Fibroblast of peridontal ligament (primary cell): ENCODE data around the gene SPATA32.

Experiments
- DNase-seq: peaks from one replicate; pipeline ENCODE4 v3.0.0-alpha.2; 2010; ENCODE audit errors: extremely low read depth

Gene SPATA32

DNA sequence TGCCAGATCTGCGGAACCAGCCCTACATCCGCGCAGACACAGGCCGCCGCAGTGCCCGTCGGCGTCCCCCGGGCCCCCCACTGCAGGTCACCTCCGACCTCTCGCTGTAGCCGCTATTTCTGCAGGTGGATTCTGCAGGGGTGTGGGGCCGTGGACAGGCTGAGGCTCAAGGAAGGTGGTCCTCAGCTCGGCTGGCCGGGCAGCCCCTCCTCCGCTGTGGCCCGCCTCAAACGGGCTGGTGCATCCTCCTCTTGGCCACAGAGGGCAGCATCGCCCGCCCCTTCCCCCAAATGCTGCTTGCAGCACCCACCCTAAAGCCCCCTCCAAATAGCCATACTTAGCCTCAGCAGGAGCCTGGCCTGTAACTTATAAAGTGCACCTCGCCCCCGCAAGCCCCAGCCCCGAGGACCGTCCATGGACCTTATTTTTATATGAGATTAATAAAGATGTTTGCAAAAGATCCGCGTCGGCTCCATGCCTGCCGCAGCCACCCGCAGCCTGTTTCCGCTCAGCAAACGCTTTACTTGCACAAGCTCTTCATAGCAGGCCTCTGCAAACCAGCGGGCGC is 14.9 kb downstream of the SPATA32 start:
- DNase-seq: no peak

DNA sequence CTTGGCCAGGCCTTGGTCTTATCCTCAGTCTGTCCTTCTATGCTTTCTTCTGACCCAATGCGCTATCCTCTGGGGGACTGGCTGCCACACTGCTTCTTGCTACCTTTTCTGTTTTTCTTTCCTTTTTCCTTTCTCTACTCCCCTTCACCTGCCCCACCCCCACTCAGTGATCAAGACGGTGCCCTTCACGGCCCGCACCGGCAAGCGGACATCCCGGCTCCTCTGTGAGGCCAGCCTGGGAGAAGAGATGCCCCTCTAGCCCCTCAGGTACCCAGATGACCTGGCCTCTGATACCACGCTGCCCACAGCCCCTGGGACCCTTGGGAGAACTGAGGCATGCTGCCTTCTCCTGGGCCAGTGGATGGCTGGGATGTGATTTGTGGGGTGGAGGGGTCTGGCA is 15.6 kb downstream of the SPATA32 start:
- DNase-seq: no peak

DNA sequence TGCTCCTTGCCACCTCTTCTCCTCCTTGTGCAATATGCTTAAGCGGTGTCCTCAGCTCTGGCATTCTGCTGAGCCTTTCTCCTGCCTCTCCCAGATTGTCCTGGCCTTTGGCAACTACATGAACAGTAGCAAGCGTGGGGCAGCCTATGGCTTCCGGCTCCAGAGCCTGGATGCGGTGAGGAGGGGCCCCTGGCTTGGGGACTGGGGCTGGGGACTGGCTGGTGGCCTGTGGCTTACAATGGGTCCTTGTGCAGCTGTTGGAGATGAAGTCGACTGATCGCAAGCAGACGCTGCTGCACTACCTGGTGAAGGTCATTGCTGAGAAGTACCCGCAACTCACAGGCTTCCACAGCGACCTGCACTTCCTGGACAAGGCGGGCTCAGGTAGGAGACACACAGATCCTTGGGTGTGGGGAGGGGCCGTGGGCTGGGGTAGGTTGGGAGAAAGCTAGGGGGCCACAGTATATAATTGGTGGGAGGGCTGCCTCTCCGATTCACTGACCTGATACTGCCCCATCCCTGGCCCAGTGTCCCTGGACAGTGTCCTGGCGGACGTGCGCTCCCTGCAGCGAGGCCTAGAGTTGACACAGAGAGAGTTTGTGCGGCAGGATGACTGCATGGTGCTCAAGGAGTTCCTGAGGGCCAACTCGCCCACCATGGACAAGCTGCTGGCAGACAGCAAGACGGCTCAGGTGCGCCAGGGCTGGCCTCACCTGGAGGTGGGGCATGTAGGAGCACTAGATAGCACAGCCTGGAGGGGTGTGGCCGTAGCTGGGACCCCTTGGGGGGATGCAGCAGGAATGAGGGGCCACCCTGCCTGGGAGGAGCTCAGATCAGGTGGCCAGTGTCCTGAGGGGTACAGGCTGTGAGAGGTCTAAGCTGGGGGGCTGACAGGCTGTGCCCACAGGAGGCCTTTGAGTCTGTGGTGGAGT is 16.9 kb downstream of the SPATA32 start:
- DNase-seq: no peak

DNA sequence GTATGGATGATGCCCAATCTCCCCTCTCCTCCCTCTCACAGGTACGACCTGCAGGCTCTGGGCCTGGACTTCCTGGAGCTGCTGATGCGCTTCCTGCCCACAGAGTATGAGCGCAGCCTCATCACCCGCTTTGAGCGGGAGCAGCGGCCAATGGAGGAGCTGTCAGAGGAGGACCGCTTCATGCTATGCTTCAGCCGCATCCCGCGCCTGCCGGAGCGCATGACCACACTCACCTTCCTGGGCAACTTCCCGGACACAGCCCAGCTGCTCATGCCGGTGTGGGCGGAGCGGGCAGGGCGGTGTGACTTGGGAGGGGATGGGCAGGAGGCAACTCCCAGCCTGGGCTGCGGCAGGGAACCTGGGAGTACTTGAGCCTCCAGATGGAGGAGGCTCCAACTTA is 18.1 kb downstream of the SPATA32 start:
- DNase-seq: no peak

DNA sequence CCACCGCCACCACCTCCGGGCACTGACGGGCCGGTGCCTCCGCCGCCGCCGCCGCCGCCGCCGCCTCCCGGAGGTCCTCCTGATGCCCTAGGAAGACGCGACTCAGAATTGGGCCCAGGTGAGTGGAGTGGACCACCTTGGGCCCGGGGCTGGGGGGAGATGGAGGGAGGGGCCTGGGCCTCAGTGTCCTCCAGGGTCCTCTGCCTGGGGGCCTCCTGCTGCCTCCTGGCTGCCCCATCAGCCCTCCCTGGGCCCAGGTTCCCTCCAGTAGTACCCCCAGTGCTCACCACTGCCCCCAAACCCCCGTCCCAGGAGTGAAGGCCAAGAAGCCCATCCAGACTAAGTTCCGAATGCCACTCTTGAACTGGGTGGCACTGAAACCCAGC is 19.9 kb downstream of the SPATA32 start:
- no peak for DNase-seq

DNA sequence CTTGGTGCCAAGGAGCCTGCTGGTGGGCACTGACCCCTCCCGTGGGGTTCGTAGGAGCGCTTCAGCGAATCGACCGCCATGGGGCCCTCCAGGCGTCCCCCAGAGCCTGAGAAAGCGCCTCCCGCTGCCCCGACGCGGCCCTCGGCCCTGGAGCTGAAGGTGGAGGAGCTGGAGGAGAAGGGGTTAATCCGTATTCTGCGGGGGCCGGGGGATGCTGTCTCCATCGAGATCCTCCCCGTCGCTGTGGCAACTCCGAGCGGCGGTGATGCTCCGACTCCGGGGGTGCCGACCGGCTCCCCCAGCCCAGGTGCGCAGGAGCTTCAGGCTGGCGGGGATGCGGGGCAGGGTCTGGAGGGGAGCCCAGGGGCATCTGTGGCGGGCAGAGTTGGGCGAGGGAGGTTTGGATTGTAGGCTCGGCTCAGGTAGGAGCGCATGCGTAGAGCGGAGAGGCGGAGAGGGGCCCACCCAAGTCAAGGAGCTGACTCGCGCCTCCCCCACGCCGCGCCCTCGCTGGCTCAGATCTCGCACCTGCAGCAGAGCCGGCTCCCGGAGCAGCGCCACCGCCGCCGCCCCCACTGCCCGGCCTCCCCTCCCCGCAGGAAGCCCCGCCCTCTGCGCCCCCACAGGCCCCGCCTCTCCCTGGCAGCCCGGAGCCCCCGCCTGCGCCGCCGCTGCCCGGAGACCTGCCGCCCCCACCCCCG is 20.4 kb downstream of the SPATA32 start:
- DNase-seq: no peak

DNA sequence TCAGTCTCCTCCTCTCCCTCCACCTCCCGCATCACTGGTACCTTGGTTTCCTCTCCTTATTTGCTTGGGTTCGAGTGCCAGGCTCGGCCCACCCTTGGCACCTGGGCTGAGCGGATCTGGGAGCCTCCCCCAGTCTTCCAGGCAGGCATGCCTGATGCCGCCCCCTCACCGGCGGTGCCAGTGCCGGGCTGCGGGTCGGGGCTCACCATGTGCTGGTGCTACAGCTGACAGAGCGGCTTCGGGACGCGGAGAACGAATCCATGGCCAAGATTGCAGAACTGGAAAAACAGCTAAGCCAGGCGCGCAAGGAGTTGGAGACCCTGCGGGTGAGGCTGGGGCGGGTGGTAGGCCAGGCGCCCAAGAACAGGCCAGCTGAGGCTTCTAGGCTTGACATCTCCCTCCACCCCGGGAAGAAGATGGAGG is 21.0 kb downstream of the SPATA32 start:
- no peak for DNase-seq

DNA sequence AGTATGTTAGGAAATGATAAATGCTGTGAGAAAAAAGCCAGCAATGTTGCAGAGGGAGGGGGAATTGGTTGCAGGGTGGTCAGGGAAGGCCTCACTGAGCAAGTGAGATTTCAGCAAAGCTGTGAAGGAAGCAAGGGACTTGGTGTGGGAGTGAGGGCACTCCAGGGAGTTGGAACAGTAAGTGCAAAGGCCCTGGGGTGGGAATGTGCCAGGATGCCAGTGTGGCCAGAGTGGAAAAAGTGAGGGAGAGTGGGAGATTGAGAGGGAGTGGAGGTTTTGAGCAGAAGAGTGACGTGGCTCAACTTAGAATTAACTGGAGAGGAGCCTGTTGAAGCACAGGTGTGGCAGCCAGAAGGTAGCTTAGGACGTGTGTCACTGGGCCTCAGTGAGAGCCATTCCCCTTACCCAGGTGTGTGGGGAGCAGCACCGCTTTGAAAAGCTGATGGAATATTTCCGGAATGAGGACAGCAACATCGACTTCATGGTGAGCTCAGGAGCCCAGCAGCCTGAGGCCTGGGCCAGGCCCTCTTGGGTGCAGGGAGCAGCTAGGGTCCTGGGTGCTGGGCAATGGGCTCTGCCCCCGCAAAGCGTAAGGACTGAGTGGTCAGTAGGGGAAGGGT is 23.6 kb downstream of the SPATA32 start:
- DNase-seq: no peak

DNA sequence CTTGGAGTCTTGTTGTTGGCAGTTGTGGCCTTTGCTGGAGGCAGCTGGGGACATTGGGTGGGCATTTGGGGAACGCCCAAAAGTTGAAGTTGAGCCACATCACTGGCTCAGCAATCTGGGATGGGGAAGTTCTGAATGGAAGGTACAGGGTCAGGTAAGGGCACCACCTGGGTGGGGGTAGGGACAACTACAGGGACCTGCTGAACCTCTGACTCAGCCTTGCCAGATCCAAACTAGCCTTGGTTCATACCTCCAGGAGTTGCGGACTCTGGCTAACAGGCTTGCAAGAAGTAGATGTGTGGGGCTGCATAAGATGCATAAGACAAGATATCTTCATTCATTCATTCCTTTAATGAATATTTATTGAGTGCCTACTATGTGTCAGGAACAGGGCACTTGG is 24.2 kb downstream of the SPATA32 start:
- no peak for DNase-seq

DNA sequence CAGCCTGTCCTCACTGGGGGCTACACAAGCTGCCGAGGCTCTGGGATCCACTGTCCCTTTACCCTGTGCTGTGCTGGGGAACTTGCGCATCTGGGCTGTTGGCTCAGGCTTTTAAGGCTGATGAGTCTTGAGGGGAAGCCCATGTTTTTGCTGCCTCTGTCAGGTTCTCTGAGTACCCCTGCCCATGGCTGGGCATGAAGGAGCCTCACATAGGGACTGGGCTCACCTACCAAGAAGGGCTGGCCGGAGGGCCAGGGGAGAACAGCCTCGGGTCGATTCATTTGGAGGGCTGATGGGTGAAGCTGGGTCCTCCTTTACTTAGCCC is 25.6 kb downstream of the SPATA32 start:
- no peak for DNase-seq

DNA sequence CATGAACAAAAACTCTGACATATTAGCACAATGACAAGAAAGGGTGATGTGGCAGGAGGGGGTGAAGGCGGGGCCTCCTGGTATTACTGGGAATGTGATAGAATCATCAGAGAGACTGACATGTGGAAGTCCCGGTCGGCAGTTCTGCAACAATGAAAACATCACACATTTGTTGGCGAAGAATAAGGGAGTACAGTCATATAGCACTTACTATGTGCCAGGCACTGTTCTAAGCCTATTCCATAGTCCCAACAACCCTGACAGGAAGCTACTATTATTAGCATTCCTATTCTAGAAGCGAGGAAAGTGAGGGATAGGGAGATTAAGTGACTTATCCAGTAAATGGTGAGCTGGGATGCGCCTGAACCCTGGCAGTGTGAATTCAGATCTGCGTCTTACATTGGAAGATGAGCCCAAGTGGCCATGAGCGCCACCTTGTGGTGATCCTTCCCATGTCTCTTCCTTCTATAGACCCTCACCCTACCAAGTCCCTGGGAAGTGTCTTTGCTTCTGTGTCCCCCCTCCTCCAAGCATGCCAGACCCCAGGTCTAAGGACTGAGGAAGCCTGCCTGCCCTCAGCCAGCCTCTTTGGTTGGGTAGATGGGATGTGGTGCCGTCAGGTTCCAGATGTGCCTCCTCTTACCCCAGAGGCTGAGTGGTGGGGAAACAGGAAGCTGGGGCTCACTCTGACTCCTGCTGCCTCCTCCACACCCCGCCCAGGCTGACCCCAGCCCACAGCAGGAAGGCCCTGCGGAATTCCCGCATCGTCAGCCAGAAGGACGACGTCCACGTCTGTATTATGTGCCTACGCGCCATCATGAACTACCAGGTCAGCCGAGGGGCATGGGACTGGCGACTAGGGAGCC is 26.2 kb downstream of the SPATA32 start:
- DNase-seq: peak; percentile 77

DNA sequence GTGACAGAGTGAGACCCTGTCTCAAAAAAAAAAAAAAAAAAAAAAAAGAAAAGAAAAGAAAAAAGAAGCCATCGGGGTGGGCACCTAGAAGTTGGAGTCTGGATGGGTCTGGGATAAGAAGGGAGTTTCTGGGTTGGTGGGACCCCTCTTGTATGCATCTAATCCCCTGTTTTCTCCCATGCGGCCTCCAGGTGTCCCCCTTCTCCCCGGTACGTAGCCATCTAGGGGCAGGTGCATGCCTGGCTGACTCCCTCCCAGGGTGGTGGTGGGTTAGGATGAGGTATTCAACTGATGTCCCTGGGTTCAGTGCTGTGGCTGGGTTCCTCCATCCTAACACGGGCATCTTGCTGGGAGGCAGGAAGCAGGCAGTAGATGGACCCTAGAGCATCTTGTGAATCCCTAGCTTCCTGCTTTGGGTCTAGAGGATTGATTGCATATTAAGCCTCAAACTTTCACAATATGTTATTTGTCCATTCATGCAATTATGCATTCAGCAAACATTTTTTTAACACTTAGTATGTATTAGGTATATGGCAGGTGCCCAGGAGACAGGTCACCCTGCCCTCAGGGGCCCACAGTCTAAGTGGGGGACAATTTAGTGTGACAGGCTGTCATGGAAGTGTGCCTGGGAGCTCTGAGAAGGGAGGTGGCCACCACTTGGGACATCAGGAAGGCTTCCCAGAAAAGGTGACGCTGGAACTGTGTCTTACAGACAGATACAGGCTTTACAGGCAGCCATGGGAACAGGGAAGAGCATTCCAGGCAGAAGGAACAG is 27.1 kb downstream of the SPATA32 start:
- DNase-seq: no peak

DNA sequence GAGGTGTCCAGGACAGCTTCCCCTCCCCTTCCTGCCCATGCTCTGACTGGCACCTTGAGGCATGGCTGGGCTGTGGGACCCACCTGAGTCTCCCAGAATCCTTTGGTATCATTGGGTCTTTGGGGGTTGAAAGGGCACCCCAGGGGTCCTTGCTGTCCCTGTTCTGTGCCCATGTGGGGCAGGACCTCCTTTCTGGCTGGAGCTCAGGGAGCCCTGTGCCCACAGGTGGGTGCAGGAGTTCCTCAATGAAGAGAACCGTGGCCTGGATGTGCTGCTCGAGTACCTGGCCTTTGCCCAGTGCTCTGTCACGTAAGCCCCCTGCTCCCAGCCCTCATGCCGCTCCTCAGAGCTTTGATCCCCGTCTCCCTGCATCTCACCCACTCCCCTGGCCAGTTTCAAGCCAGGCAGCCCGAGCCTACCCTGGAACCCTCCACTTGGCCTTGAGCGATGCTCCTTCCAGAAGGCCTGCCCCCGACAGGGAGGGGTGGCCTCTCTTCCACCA is 28.4 kb downstream of the SPATA32 start:
- DNase-seq: no peak

DNA sequence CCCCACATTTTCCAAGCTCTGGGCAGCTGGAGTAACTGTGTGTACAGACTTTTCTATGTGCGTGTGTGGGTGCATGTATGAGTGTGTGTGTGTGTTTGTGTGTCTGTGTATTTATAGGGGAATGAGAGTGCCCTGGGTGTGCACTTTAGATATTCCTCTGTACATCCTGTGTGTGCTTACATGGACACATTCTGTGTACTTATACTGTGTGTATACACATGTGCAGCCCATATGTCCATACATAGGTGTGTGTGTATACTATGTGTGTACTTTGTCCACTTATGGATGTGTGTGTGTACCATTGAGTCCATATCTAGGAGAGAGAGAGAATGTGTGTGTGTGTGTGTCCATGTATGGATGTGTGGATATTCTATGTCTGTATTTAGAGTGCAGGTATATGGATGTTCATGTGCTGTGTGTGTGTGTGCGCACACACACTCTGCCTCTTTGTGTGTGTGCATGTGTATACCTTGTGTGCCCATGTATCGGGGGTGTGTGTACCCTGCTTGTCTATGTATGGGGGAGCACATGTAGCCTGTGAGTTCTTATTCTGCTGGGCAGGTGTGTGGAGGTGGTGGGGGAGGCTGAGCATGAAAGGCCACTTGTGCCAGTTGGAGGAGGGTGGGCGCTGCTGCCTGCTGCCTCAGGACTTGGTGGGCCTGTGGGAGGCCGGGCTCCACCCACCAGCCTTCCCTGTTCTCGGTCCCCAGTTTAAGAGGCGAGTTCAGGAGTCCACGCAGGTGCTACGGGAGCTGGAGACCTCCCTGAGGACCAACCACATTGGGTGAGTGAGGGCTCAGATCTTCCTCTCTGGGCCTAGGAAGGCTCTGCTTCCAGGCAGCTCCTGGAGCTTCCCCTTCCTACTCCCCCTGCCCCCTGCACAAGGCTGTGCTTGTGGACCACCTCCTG is 29.1 kb downstream of the SPATA32 start:
- no peak for DNase-seq

DNA sequence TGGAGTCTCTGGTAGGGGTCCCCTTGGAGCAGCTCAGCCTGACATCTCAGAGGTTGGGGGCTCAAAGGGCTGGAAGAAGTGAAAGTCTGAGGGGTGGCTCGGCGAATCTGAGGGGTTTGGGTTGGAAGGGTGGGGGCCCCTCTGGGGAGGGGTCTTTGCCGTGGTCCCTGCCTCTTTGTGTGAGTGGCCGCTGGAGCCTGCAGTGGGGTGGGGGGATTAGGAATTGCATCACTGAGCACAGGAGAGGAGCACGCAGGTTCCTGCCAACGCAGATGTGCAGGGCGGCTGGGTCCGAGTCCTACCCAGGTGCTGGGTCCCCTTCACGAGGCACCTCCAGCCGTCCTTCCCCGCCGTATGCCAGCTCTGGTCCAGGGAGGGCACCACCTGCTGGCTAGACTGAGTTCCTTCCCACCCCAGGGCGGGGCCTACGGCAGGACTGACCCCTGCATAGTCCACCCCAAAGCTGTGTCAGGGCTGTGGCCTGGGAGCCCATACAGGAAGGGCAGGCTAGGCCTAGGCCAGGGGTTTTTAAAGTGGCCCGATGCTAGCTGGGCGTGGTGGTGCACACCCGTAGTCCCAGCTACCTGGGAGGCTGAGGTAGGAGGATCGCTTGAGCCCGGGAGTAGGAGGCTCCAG is 30.3 kb downstream of the SPATA32 start:
- DNase-seq: no peak

DNA sequence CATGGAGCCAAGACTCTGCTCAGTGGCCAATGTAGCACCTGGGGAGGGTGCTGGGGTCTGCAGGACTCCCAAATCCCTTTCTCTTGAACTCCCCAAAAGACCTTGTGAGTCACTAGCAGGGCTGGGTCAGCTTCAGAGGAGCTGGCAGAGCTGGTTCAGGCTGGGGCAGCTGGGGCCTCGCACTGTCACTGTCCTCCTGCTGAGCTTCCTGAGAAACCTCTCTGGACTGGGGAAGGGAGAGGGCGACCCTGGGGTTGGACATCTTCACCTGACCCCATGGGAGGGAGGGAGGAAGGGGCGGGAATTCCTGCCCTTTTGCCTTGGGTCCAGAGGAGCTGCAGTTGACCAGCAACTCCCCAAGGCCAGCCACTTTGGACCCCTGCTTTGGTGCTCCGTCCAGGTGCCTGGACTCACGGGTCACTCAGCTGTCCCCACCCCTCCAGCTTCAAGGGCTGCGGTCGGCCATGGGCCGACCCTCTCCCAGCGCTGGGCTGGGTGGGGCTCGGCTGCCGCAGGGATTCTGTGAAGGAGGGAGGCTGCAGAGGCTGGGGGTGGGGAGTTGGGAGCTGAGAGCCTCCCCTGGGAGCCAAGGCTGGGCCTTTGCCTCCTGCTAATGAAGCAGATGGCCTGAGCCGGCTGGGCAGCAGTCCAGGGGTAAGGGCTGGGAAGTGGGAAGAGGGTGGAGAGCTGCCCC is 31.0 kb downstream of the SPATA32 start:
- peak; percentile 32 for DNase-seq

DNA sequence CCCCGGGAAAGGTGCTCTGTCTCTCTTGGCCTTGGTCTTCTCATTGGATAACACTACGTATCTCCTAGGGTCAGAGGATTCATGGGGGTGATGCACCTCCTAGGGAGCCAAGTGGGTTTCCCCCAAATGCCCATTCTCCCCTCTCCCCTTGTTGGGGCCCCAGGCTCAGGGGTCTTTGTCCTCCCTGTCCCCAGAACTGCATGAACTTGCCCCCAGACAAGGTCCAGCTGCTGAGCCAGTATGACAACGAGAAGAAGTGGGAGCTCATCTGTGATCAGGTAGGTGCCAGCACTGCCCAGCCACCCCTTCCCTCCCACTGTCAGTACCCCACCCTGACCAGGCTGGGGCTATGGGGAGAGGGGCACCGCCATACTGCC is 31.5 kb downstream of the SPATA32 start:
- DNase-seq: no peak

DNA sequence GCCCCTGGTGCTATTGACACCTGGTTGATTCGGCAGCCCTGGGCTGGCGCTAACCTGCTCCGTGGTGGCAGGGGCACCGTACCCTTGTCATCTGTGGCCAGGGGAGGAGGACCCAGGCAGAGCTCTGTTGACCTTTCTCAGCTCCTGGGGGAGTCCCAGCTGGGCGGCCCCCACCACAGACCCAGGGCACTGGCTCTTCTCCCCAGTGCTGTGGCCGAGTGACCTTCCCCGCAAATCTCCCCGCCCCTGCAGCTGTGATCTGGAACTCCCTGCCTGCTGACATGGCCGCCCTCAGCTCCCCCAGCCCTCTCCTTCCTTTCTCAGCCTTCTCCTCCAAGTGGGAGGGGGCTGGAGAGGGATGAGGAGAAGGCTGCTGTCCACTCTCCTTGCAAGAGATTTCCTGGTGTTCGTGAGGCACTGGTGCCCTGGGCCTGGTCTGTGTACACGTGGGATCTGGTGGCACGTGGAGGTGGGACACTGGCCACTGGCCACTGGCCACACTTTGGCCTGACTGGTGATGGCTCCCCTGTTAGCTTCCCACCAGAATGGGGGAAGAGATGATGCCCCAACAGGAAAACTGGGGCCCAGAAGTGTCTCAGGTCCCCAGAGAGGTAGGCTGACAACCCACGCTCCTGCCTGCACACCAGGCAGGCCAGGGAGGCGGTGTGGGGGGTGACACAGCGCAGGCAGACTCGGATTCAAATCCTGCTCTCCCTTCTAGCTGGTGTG is 32.0 kb downstream of the SPATA32 start:
- no peak for DNase-seq
